NAMALWA (cell line): Measurements from ENCODE around the gene TINCR.

ENCODE experiments used
- DNase-seq: peaks from one replicate; pipeline ENCODE4 v3.0.0-alpha.2; 2015; ENCODE audit warnings: low spot score

The TINCR gene

GRCh38 chr19:5588906-5589676 lies 21.3 kb upstream of the TINCR start:
- DNase-seq, result no peak

GRCh38 chr19:5588441-5588840 lies 20.7 kb upstream of the TINCR start:
- DNase-seq, result no peak

- DNase-seq, result no peak
Observed at GRCh38 chr19:5587661-5588060, 19.9 kb upstream of the TINCR start.

GRCh38 chr19:5587071-5587455 lies 19.3 kb upstream of the TINCR start:
- DNase-seq, result no peak

GRCh38 chr19:5586300-5587070 lies 18.7 kb upstream of the TINCR start:
- no peak for DNase-seq

GRCh38 chr19:5585461-5586299 lies 17.9 kb upstream of the TINCR start:
- no peak for DNase-seq

GRCh38 chr19:5580161-5580571 lies 12.4 kb upstream of the TINCR start:
- no peak for DNase-seq

GRCh38 chr19:5579697-5580096 lies 11.9 kb upstream of the TINCR start:
- no peak for DNase-seq

GRCh38 chr19:5579286-5579685 lies 11.5 kb upstream of the TINCR start:
- no peak for DNase-seq

GRCh38 chr19:5578097-5578846 lies 10.5 kb upstream of the TINCR start:
- DNase-seq, result peak; percentile 83

- no peak for DNase-seq
Observed at GRCh38 chr19:5575590-5575989, 7.8 kb upstream of the TINCR start.

- no peak for DNase-seq
Observed at GRCh38 chr19:5572556-5573286, 5.0 kb upstream of the TINCR start.

- DNase-seq, result no peak
Observed at GRCh38 chr19:5571777-5572176, 4.0 kb upstream of the TINCR start.

GRCh38 chr19:5567970-5568407 lies 236 bp upstream of the TINCR start:
- no peak for DNase-seq

- DNase-seq, result no peak
Observed at GRCh38 chr19:5564930-5565329, 2.8 kb downstream of the TINCR start.

- DNase-seq, result no peak
Observed at GRCh38 chr19:5563935-5564612, 3.7 kb downstream of the TINCR start.

- DNase-seq, result no peak
Observed at GRCh38 chr19:5563008-5563431, 4.7 kb downstream of the TINCR start.

- DNase-seq, result no peak
Observed at GRCh38 chr19:5562280-5562679, 5.5 kb downstream of the TINCR start.

GRCh38 chr19:5561559-5561958 lies 6.2 kb downstream of the TINCR start:
- DNase-seq, result no peak

GRCh38 chr19:5560156-5560555 lies 7.6 kb downstream of the TINCR start:
- DNase-seq, result no peak

GRCh38 chr19:5559804-5560133 lies 8.0 kb downstream of the TINCR start:
- no peak for DNase-seq
